LNCAP (cell line): ENCODE results near the gene C1orf105.

ENCODE experiments used
- TF ChIP-seq, protein P1 (sequence below): fragments of 450-650 bp; IDR thresholded peaks from 2 replicates; pipeline ENCODE4 v1.5.1; 2017; ENCODE audit warnings: mild to moderate bottlenecking

C1orf105 gene

DNA sequence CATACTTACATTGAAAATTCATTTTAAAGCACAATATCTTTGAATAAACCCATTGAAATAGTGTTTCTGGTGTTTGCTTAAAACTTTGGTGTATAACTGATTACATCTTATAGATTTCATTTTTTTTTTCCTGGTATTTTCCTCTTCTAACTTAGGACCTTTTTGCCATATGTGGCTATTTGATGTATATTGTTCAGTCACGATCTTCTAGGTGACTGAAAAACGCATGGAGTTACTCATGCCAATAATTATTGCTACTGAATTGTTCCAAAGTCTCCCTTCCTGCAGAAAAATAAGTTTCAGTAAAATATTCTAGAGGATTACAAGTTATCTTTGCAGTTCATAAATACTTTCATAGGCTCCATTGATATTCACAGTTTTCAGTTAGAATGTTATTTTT, 22.9 kb upstream of the C1orf105 start:
- TF ChIP-seq, protein P1, sequence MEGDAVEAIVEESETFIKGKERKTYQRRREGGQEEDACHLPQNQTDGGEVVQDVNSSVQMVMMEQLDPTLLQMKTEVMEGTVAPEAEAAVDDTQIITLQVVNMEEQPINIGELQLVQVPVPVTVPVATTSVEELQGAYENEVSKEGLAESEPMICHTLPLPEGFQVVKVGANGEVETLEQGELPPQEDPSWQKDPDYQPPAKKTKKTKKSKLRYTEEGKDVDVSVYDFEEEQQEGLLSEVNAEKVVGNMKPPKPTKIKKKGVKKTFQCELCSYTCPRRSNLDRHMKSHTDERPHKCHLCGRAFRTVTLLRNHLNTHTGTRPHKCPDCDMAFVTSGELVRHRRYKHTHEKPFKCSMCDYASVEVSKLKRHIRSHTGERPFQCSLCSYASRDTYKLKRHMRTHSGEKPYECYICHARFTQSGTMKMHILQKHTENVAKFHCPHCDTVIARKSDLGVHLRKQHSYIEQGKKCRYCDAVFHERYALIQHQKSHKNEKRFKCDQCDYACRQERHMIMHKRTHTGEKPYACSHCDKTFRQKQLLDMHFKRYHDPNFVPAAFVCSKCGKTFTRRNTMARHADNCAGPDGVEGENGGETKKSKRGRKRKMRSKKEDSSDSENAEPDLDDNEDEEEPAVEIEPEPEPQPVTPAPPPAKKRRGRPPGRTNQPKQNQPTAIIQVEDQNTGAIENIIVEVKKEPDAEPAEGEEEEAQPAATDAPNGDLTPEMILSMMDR = no peak

DNA sequence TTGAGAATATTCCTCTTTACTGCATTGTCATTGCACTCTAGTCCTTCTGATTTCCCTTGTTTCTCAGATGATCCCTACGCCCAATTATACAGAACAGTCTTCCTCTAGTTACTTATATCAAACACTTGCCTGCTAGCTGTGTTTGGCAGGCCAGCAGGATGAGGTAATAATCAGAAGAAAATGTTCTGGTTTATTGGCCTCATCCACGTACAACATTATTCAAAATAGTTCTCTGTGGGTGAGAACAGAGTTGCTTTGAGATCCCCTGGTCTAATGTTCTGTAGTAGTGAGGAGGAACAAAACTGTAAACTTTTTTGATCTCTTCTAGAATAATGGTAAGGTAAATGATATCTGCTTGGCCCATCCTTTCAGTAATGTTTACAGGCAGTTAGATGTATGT, 22.3 kb upstream of the C1orf105 start:
- TF ChIP-seq, protein P1 = no peak

DNA sequence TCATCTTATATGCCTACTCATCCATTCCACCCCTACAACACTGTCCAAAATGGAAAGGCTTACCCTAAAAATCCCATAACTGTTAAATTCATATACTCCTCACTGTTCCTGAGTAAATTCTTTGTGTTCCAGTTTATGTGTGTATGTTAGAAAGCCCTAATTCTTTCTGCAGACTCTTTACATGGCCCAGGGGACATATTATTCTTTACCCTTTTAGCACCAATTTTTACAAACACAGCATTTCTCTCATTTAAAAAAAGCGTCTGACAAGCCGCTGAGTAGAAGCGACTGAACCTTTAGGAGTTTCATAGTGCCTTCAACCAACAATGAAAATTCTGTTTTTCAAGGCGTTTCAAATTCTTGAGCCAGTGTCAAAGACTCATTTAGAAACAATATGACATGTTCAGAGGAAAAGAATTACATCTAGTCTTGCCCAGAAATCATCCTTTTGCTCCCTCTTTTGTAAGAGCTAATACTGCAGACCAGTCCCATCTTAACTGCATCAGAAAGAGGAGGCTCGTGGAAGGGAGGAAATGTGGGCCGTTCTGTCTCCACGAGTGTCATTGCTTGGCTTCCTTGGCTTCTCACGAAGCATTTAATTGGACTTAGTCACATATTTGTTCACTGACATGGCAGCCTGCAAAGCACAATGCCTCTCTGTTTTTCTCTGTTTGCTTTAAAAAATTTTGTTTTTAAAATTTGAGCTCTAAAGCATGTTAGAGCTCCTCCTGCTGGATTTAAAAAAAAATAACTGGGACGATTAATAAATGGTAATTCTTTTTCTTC, 21.3 kb upstream of the C1orf105 start:
- TF ChIP-seq, protein P1 = peak; percentile 77

DNA sequence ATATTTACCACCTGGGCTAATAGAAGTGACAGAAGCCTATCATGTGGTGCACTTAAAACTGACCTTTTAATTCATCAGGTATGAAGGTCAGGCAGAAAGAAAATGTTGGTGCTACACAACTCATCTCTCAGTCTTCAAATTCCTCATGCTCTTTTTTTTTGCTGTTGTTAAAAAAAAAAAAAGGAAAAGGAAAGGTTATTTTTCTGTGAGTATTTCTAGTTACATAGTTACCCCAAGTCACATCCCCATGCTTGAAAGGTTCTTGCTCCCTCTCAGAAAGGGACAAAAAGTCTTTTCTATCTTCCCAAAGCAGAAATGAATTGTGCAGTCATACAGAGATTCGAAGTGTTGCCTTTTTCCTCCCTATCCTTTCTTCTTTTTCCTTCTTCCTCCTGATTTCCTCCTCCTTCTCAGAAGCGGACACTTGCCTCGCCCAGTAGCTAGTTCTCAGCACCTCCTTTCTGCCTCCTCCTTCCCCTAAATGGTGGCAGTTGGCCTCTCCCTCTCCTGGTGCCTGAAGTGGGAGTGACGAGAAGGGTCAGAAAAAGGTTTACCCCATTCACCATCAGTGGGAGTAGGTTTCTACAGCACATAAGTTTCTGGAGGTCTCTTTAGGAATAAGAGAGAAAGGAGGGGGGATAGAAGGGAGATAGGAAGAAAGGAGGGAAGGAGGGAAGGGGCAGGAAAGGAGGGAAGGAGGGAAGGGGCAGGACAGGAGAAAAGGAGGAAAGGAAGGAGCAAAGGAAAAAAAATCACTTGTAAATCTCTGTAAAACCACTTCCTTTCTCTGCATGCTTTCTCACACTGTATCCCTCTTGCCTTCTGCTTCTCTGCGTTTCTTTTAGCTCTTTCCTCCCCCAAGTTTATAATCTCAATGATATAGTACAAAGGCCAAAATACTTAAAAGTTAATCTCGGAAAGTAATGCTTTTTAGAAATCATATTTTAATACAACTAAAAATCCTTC, 20.4 kb upstream of the C1orf105 start:
- TF ChIP-seq, protein P1 = peak; percentile 4

DNA sequence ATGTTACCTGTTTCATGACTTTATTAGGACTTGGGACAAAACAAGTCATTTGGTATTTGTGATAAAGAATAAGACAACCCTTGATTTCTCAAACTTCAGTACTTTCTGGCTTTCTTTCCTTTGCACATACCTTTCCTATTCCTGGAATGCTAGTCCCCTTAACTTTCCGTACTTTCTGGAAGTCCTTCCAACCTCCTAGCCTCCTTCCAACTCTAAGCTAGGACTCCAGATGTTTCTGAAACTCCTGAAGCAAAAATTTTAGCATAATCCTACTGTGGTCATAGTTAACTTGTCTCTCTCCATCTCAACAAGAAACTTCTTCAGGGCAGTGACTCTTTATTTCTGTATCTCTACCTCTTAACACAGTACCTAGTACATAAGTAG, 19.8 kb upstream of the C1orf105 start:
- TF ChIP-seq, protein P1 = no peak

DNA sequence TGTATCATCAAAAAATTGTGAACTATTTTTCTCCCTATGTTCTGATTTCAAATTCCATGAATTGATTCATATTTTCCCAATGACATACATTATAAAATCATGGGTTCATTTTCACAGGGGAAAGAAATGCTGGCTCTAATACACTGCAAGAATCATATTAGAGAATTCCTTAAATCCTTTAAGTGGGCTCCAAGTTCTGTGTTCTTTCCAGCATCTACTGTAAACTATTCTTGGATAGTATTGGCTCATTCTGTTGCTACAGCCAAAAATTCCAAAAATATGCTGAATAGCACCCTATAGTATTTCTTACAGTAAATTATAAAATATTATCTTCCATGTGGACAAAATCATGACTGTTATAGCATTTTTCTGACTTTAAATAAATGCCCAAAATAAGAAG, 19.0 kb upstream of the C1orf105 start:
- TF ChIP-seq, protein P1 = no peak

DNA sequence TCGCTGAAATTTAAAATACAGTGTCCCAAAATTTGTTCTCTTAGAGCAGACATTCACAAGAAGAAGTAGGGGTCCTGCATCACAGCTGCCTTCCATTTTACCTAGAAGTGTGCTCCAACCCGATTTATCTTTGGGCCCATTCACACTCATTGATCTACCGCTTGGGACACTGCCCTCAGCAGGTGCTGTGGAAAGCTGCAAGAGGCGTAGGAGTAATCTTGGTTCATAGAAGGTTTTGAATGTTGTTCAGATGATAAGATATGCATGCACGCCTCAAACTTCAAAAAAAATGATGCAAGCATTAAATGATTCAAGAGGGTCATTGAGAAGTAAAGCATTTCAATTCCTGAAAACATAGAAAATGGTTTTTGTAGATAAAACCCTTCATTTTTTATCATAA, 18.6 kb upstream of the C1orf105 start:
- TF ChIP-seq, protein P1 = no peak
